SH-SY5Y (cell line): ENCODE data around the gene GP1BA.

ENCODE experiments used
- GATA2 ChIP-seq: IDR thresholded peaks from 2 replicates; pipeline ENCODE4 v1.6.1; 2011; ENCODE audit warnings: mild to moderate bottlenecking, low read depth, low read length
- GATA3 ChIP-seq: IDR thresholded peaks from 2 replicates; pipeline ENCODE4 v1.6.1; 2011; ENCODE audit warnings: low read depth, mild to moderate bottlenecking, low read length, moderate library complexity

GRCh38 chr17:4949321-4950074 lies 17.4 kb downstream of the GP1BA start:
- TF ChIP-seq GATA2, result no peak
- TF ChIP-seq GATA3, result no peak
